ENCODE results near the gene ADK.

Gene ADK

DNA sequence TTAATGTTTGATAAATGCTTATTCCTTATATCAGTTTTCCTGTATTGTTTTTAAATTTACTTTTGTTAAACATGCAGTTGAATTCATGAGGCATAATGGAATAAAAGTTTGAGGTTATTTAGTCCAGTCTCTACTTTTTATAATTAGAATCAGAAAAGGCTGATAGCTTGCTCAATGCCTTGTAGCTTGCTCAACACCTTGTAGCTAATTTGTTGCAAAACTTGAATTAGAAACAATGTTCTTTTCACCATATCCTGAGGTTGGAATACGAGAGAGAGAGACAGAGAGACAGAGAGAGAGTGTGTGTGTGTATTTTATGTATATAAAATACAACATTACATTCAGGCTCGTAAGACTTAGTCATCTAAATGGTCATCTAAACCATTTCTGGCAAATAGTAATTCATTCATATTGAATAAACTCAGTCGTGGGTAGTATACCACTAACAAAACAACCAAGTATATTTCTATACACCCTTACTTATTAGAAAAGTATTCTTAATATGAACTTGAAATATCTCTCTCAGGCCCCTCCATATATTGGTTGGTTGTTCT, 243.5 kb downstream of the ADK start:
- peaks cover 20% of the 10 kb centered on the region; the same call in 1 of the 2 replicates for H3K36me3 ChIP-seq (ENCODE audit: insufficient read depth, low read length)
- H3K79me2 ChIP-seq (ENCODE audit: insufficient read depth, low read length): no peaks in the 10 kb centered on the region
- H3K9ac ChIP-seq (ENCODE audit: low read depth, low read length, poor library complexity, severe bottlenecking): no peak overlapping the region
- H3K4me3 ChIP-seq (ENCODE audit: low read length, poor library complexity, severe bottlenecking): no peak overlapping the region
- TF ChIP-seq EZH2phosphoT487 (IDR thresholded peaks at IDR 0.05; ENCODE audit: borderline replicate concordance): no peak
- TF ChIP-seq, protein P1, sequence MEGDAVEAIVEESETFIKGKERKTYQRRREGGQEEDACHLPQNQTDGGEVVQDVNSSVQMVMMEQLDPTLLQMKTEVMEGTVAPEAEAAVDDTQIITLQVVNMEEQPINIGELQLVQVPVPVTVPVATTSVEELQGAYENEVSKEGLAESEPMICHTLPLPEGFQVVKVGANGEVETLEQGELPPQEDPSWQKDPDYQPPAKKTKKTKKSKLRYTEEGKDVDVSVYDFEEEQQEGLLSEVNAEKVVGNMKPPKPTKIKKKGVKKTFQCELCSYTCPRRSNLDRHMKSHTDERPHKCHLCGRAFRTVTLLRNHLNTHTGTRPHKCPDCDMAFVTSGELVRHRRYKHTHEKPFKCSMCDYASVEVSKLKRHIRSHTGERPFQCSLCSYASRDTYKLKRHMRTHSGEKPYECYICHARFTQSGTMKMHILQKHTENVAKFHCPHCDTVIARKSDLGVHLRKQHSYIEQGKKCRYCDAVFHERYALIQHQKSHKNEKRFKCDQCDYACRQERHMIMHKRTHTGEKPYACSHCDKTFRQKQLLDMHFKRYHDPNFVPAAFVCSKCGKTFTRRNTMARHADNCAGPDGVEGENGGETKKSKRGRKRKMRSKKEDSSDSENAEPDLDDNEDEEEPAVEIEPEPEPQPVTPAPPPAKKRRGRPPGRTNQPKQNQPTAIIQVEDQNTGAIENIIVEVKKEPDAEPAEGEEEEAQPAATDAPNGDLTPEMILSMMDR (conservative IDR thresholded peaks at IDR 0.05; ENCODE audit: low read length): no peak
- H3F3A ChIP-seq (ENCODE audit: low read depth): no peaks in the 10 kb centered on the region
- H3K9me2 ChIP-seq (replicated peaks; ENCODE audit: low read depth, low read length): no peaks in the 10 kb centered on the region
- H3K9me3 ChIP-seq (ENCODE audit: insufficient read depth, low read depth, low read length): no peaks in the 10 kb centered on the region
- H2AFZ ChIP-seq (ENCODE audit: low read length): no peak overlapping the region
- H3K4me2 ChIP-seq (ENCODE audit: low read depth, low read length, poor library complexity, severe bottlenecking): no peak overlapping the region
- no peaks in the 10 kb centered on the region for H3K27me3 ChIP-seq (ENCODE audit: insufficient read depth, low read length, poor library complexity, severe bottlenecking)
- H4K20me1 ChIP-seq (ENCODE audit: insufficient read depth, low read length, poor library complexity, severe bottlenecking): no peaks in the 10 kb centered on the region
- peaks cover 6% of the 10 kb centered on the region for H3K4me1 ChIP-seq (ENCODE audit: insufficient read depth, low read length, poor library complexity, severe bottlenecking)

GRCh38 chr10:74400186-74400585, 249.2 kb downstream of the ADK start:
- Histone ChIP-seq H3K4me2 (ENCODE audit: low read depth, low read length, poor library complexity, severe bottlenecking) (no peak overlapping the region), H3K36me3 (ENCODE audit: insufficient read depth, low read length) (peaks cover 10% of the 10 kb centered on the region), H3K4me3 (ENCODE audit: low read length, poor library complexity, severe bottlenecking) (no peak overlapping the region), H2AFZ (ENCODE audit: low read length) (no peak overlapping the region), H3K9me2 (replicated peaks; ENCODE audit: low read depth, low read length) (no peaks in the 10 kb centered on the region), H3K9ac (ENCODE audit: low read depth, low read length, poor library complexity, severe bottlenecking) (no peak overlapping the region), H3K27me3 (ENCODE audit: insufficient read depth, low read length, poor library complexity, severe bottlenecking) (no peaks in the 10 kb centered on the region), H3F3A (ENCODE audit: low read depth) (no peaks in the 10 kb centered on the region), H4K20me1 (ENCODE audit: insufficient read depth, low read length, poor library complexity, severe bottlenecking) (no peaks in the 10 kb centered on the region), H3K9me3 (ENCODE audit: insufficient read depth, low read depth, low read length) (no peaks in the 10 kb centered on the region), H3K79me2 (ENCODE audit: insufficient read depth, low read length) (no peaks in the 10 kb centered on the region), H3K4me1 (ENCODE audit: insufficient read depth, low read length, poor library complexity, severe bottlenecking) (no peaks in the 10 kb centered on the region)
- TF ChIP-seq EZH2phosphoT487 (IDR thresholded peaks at IDR 0.05; ENCODE audit: borderline replicate concordance): no peak
- TF ChIP-seq, protein P1 (conservative IDR thresholded peaks at IDR 0.05; ENCODE audit: low read length): no peak

GRCh38 chr10:74406006-74406405, 255.0 kb downstream of the ADK start:
- H3K79me2 ChIP-seq (ENCODE audit: insufficient read depth, low read length): no peaks in the 10 kb centered on the region
- TF ChIP-seq EZH2phosphoT487 (IDR thresholded peaks at IDR 0.05; ENCODE audit: borderline replicate concordance): no peak
- TF ChIP-seq, protein P1 (conservative IDR thresholded peaks at IDR 0.05; ENCODE audit: low read length): no peak
- H3K27me3 ChIP-seq (ENCODE audit: insufficient read depth, low read length, poor library complexity, severe bottlenecking): no peaks in the 10 kb centered on the region
- no peaks in the 10 kb centered on the region for H3K9me2 ChIP-seq (replicated peaks; ENCODE audit: low read depth, low read length)
- H3K9me3 ChIP-seq (ENCODE audit: insufficient read depth, low read depth, low read length): no peaks in the 10 kb centered on the region
- no peak overlapping the region for H3K9ac ChIP-seq (ENCODE audit: low read depth, low read length, poor library complexity, severe bottlenecking)
- H4K20me1 ChIP-seq (ENCODE audit: insufficient read depth, low read length, poor library complexity, severe bottlenecking): no peaks in the 10 kb centered on the region
- no peak overlapping the region for H3K4me3 ChIP-seq (ENCODE audit: low read length, poor library complexity, severe bottlenecking)
- no peak overlapping the region for H2AFZ ChIP-seq (ENCODE audit: low read length)
- H3K4me1 ChIP-seq (ENCODE audit: insufficient read depth, low read length, poor library complexity, severe bottlenecking): no peaks in the 10 kb centered on the region
- H3K36me3 ChIP-seq (ENCODE audit: insufficient read depth, low read length): peaks cover 5% of the 10 kb centered on the region; the same call in 1 of the 2 replicates
- no peak overlapping the region for H3K4me2 ChIP-seq (ENCODE audit: low read depth, low read length, poor library complexity, severe bottlenecking)
- no peaks in the 10 kb centered on the region for H3F3A ChIP-seq (ENCODE audit: low read depth)

All from Loucy (cell line).